Osteoblast (primary cell): ENCODE results near the gene ADAM8. TPM values are rescaled to one million over a fixed set of nuclear protein-coding genes. Genes with fewer than 3 reads are reported as not detected.

Experiments
- DNase-seq: peaks from one replicate; pipeline ENCODE4 v3.0.0; 2011; ENCODE audit warnings: low spot score, mixed read lengths; ENCODE audit not compliant: insufficient read length; ENCODE audit errors: missing footprints
- H2AFZ ChIP-seq: 2 replicates; pipeline ENCODE4 v1.6.0; 2011; ENCODE audit warnings: mild to moderate bottlenecking, low read length
- H3K27ac ChIP-seq: 2 replicates; pipeline ENCODE4 v1.5.1; 2011; ENCODE audit warnings: mild to moderate bottlenecking, low read depth, low read length, moderate library complexity
- H3K27me3 ChIP-seq: 2 replicates; pipeline ENCODE4 v1.6.0; 2012; ENCODE audit warnings: mild to moderate bottlenecking, control low read depth, inconsistent platforms, low read length, moderate library complexity; ENCODE audit not compliant: insufficient read depth
- H3K36me3 ChIP-seq: 2 replicates; pipeline ENCODE4 v1.5.1; 2011; ENCODE audit warnings: mild to moderate bottlenecking, low read length, control low read depth, moderate library complexity; ENCODE audit not compliant: insufficient read depth
- H3K4me1 ChIP-seq: 2 replicates; pipeline ENCODE4 v1.5.1; 2011; ENCODE audit warnings: mild to moderate bottlenecking, low read length, control low read depth, moderate library complexity; ENCODE audit not compliant: insufficient read depth
- H3K4me2 ChIP-seq: 2 replicates; pipeline ENCODE4 v1.6.0; 2011; ENCODE audit warnings: mild to moderate bottlenecking, low read length; ENCODE audit not compliant: insufficient read depth
- H3K4me3 ChIP-seq: fragments of 200-600 bp; sonication (generic); 3 replicates; pipeline ENCODE4 v1.5.1; 2012; ENCODE audit warnings: mild to moderate bottlenecking, low read length, inconsistent platforms; ENCODE audit not compliant: insufficient read depth
- H3K79me2 ChIP-seq: 2 replicates; pipeline ENCODE4 v1.6.0; 2012; ENCODE audit warnings: mild to moderate bottlenecking, low read length, control low read depth, inconsistent platforms; ENCODE audit not compliant: insufficient read depth
- H3K9me3 ChIP-seq: 2 replicates; pipeline ENCODE4 v1.5.1; 2011; ENCODE audit warnings: low read depth, low read length, control low read depth
- H4K20me1 ChIP-seq: 2 replicates; pipeline ENCODE4 v1.6.0; 2012; ENCODE audit warnings: mild to moderate bottlenecking, low read length, control low read depth; ENCODE audit not compliant: insufficient read depth
- total RNA-seq: library from RNA; depleted of rRNA; stranded (reverse); fragments of >200 nt; gene quantifications from 2 replicates; pipeline ENCODE4 v1.2.3, GENCODE V29; 2012
- TF ChIP-seq, protein P1 (sequence below): IDR thresholded peaks from 2 replicates; pipeline ENCODE4 v1.5.1; 2011; ENCODE audit warnings: mild to moderate bottlenecking, low read depth, low read length, moderate library complexity; ENCODE audit errors: extremely low read depth

ADAM8 gene
- total RNA-seq, 1 donor, result 2.2 TPM

GRCh38 chr10:133270773-133271297, 5.8 kb downstream of the ADAM8 start:
- peak; percentile 90 for DNase-seq
- peaks cover 6% of the 10 kb centered on the region for H3K27me3 ChIP-seq
- no peak overlapping the region for H3K27ac ChIP-seq
- no peak overlapping the region for H3K4me3 ChIP-seq
- H3K9me3 ChIP-seq, result no peaks in the 10 kb centered on the region
- H3K4me1 ChIP-seq, result no peaks in the 10 kb centered on the region
- H2AFZ ChIP-seq, result no peak overlapping the region
- H4K20me1 ChIP-seq, result no peaks in the 10 kb centered on the region
- H3K36me3 ChIP-seq, result no peaks in the 10 kb centered on the region
- H3K4me2 ChIP-seq, result no peak overlapping the region
- no peaks in the 10 kb centered on the region for H3K79me2 ChIP-seq
- TF ChIP-seq, protein P1, sequence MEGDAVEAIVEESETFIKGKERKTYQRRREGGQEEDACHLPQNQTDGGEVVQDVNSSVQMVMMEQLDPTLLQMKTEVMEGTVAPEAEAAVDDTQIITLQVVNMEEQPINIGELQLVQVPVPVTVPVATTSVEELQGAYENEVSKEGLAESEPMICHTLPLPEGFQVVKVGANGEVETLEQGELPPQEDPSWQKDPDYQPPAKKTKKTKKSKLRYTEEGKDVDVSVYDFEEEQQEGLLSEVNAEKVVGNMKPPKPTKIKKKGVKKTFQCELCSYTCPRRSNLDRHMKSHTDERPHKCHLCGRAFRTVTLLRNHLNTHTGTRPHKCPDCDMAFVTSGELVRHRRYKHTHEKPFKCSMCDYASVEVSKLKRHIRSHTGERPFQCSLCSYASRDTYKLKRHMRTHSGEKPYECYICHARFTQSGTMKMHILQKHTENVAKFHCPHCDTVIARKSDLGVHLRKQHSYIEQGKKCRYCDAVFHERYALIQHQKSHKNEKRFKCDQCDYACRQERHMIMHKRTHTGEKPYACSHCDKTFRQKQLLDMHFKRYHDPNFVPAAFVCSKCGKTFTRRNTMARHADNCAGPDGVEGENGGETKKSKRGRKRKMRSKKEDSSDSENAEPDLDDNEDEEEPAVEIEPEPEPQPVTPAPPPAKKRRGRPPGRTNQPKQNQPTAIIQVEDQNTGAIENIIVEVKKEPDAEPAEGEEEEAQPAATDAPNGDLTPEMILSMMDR, result no peak

DNA sequence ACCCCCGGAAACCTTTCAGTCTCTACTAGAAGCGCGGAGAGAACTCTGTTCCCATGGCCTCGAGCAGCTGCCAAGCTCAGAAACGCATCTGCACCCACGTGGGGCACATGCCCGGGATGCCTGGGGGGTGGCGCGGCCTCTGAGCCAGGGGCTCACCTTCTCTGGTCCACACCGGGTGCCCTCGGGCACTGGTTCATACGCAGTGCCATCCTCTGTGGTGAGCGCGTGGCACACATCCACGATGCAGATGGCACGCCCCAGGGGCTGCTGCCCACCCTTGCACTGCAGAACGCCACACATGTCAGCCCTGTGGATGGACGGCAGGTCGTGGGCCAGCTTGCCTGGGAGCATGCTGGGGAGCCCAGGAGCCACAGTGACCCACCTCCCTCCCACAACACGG, 6.5 kb downstream of the ADAM8 start:
- Histone ChIP-seq H3K4me3 (no peak overlapping the region), H2AFZ (no peak overlapping the region), H4K20me1 (no peaks in the 10 kb centered on the region), H3K79me2 (no peaks in the 10 kb centered on the region), H3K27me3 (no peaks in the 10 kb centered on the region), H3K4me1 (no peaks in the 10 kb centered on the region), H3K9me3 (no peaks in the 10 kb centered on the region), H3K4me2 (no peak overlapping the region), H3K36me3 (no peaks in the 10 kb centered on the region), H3K27ac (no peak overlapping the region)
- TF ChIP-seq, protein P1, result no peak
- DNase-seq, result no peak

DNA sequence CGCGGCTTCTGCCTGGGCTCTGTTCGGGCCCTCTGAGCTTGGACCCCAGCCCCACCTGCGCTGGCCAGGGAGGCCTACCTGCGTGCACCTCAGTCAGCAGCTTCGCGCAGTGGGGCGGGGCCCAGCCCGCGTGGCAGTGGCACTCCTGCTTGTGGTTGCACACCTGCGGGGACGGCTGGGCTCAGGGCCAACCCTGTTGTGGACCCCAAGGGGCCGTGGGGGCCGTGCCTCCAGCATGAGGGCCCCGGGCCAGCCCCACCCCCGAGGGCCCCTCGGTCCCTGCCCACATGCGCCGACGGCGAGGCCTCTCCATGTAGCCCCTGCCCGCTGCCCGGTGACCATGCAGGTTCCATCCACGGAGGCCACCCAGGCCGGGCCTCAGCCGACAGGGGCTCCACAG, 7.3 kb downstream of the ADAM8 start:
- H3K4me1 ChIP-seq, result no peaks in the 10 kb centered on the region
- no peak overlapping the region for H3K4me3 ChIP-seq
- no peaks in the 10 kb centered on the region for H4K20me1 ChIP-seq
- H2AFZ ChIP-seq, result no peak overlapping the region
- no peak for DNase-seq
- no peaks in the 10 kb centered on the region for H3K36me3 ChIP-seq
- H3K79me2 ChIP-seq, result no peaks in the 10 kb centered on the region
- H3K9me3 ChIP-seq, result no peaks in the 10 kb centered on the region
- no peaks in the 10 kb centered on the region for H3K27me3 ChIP-seq
- TF ChIP-seq, protein P1, result no peak
- no peak overlapping the region for H3K4me2 ChIP-seq
- H3K27ac ChIP-seq, result no peak overlapping the region

GRCh38 chr10:133268532-133268931, 8.1 kb downstream of the ADAM8 start:
- Histone ChIP-seq H3K9me3 (no peaks in the 10 kb centered on the region), H3K4me1 (no peaks in the 10 kb centered on the region), H4K20me1 (no peaks in the 10 kb centered on the region), H3K4me2 (no peak overlapping the region), H3K79me2 (no peaks in the 10 kb centered on the region), H2AFZ (no peak overlapping the region), H3K4me3 (no peak overlapping the region), H3K27ac (no peak overlapping the region), H3K27me3 (no peaks in the 10 kb centered on the region), H3K36me3 (no peaks in the 10 kb centered on the region)
- TF ChIP-seq, protein P1, result no peak
- peak; percentile 89 for DNase-seq
